WTC11 (cell line): ENCODE measurements around the gene ZNF506.

Experiments
- CREB1 ChIP-seq: sonication (generic); formaldehyde crosslinking; IDR thresholded peaks from 2 replicates; pipeline ENCODE4 v1.8.0; 2023; ENCODE audit warnings: mild to moderate bottlenecking, missing genetic modification reagents
- CREM ChIP-seq: sonication (generic); formaldehyde crosslinking; IDR thresholded peaks from 2 replicates; pipeline ENCODE4 v1.8.1; 2022; ENCODE audit warnings: mild to moderate bottlenecking, missing genetic modification reagents, moderate library complexity
- FOXP1 ChIP-seq: sonication (generic); formaldehyde crosslinking; IDR thresholded peaks from 2 replicates; pipeline ENCODE4 v1.8.0; 2022; ENCODE audit warnings: missing genetic modification reagents, mild to moderate bottlenecking, moderate library complexity, borderline replicate concordance
- JUN ChIP-seq: sonication (generic); formaldehyde crosslinking; IDR thresholded peaks from 2 replicates; pipeline ENCODE4 v1.8.0; 2023; ENCODE audit warnings: mild to moderate bottlenecking, missing genetic modification reagents
- NFATC4 ChIP-seq: fragments of 250-450 bp; sonication (Bioruptor Pico); IDR thresholded peaks from 2 replicates; pipeline ENCODE4 v1.9.0; 2021; ENCODE audit warnings: mild to moderate bottlenecking
- NFYB ChIP-seq: sonication (generic); formaldehyde crosslinking; conservative IDR thresholded peaks from 2 replicates; pipeline ENCODE4 v1.8.0; 2022; ENCODE audit warnings: low read depth, missing genetic modification reagents
- NR2C2 ChIP-seq: sonication (generic); formaldehyde crosslinking; IDR thresholded peaks from 2 replicates; pipeline ENCODE4 v1.8.0; 2022; ENCODE audit warnings: mild to moderate bottlenecking, missing genetic modification reagents
- SMAD4 ChIP-seq: sonication (generic); formaldehyde crosslinking; IDR thresholded peaks from 2 replicates; pipeline ENCODE4 v1.8.0; 2022; ENCODE audit warnings: mild to moderate bottlenecking, missing genetic modification reagents
- SOX15 ChIP-seq: fragments of 250-450 bp; sonication (Bioruptor Pico); IDR thresholded peaks from 2 replicates; pipeline ENCODE4 v1.9.0; 2021; ENCODE audit warnings: mild to moderate bottlenecking
- ZBTB21 ChIP-seq: sonication (generic); formaldehyde crosslinking; IDR thresholded peaks from 2 replicates; pipeline ENCODE4 v1.8.1; 2023; ENCODE audit warnings: mild to moderate bottlenecking, missing genetic modification reagents, borderline replicate concordance
- TF ChIP-seq, protein P1 (sequence below): fragments of 200-600 bp; IDR thresholded peaks from 2 replicates; pipeline ENCODE4 v1.8.0; 2022; ENCODE audit warnings: antibody characterized with exemption
- TF ChIP-seq, protein P2 (sequence below): sonication (generic); formaldehyde crosslinking; IDR thresholded peaks from 2 replicates; pipeline ENCODE4 v1.8.1; 2023; ENCODE audit warnings: mild to moderate bottlenecking, missing genetic modification reagents, moderate library complexity
- TF ChIP-seq, protein P3 (sequence below): sonication (generic); formaldehyde crosslinking; conservative IDR thresholded peaks from 2 replicates; pipeline ENCODE4 v1.8.1; 2022; ENCODE audit warnings: mild to moderate bottlenecking, missing genetic modification reagents
- TF ChIP-seq, protein P4 (sequence below): sonication (generic); formaldehyde crosslinking; IDR thresholded peaks from 2 replicates; pipeline ENCODE4 v1.8.1; 2022; ENCODE audit warnings: low read depth, missing genetic modification reagents, borderline replicate concordance

DNA sequence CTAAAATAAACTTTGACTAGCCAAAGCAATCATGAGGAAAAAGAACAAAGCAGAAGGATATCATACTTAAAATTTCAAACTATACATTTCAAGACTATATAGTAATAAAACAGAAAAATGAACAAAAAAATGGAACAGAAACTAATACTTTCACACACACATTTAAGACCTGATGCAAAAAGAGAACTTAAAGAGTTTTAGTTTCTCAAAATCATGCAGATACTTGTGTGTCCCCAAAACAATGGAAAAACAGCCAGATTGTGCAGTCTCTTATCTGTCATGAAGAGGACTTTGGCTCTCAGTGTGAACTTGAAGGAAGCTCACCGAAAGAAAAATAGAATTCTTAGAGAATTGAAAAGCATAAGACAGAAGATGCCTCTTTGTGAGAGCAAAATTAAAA, 16.1 kb downstream of the ZNF506 start:
- TF ChIP-seq, protein P1, sequence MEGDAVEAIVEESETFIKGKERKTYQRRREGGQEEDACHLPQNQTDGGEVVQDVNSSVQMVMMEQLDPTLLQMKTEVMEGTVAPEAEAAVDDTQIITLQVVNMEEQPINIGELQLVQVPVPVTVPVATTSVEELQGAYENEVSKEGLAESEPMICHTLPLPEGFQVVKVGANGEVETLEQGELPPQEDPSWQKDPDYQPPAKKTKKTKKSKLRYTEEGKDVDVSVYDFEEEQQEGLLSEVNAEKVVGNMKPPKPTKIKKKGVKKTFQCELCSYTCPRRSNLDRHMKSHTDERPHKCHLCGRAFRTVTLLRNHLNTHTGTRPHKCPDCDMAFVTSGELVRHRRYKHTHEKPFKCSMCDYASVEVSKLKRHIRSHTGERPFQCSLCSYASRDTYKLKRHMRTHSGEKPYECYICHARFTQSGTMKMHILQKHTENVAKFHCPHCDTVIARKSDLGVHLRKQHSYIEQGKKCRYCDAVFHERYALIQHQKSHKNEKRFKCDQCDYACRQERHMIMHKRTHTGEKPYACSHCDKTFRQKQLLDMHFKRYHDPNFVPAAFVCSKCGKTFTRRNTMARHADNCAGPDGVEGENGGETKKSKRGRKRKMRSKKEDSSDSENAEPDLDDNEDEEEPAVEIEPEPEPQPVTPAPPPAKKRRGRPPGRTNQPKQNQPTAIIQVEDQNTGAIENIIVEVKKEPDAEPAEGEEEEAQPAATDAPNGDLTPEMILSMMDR, result no peak
- TF ChIP-seq, protein P2, sequence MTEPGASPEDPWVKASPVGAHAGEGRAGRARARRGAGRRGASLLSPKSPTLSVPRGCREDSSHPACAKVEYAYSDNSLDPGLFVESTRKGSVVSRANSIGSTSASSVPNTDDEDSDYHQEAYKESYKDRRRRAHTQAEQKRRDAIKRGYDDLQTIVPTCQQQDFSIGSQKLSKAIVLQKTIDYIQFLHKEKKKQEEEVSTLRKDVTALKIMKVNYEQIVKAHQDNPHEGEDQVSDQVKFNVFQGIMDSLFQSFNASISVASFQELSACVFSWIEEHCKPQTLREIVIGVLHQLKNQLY (CRISPR knock-in tag), result no peak
- no peak for TF ChIP-seq ZBTB21 (CRISPR knock-in tag)
- no peak for TF ChIP-seq CREB1 (CRISPR knock-in tag)
- no peak for TF ChIP-seq NFYB (CRISPR knock-in tag)
- TF ChIP-seq FOXP1, result no peak
- no peak for TF ChIP-seq CREM
- TF ChIP-seq NFATC4 (CRISPR knock-in tag), result no peak
- TF ChIP-seq SMAD4, result no peak
- TF ChIP-seq SOX15, result no peak
- TF ChIP-seq JUN (CRISPR knock-in tag), result no peak
- TF ChIP-seq, protein P3, sequence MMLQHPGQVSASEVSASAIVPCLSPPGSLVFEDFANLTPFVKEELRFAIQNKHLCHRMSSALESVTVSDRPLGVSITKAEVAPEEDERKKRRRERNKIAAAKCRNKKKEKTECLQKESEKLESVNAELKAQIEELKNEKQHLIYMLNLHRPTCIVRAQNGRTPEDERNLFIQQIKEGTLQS, result no peak
- TF ChIP-seq, protein P4, sequence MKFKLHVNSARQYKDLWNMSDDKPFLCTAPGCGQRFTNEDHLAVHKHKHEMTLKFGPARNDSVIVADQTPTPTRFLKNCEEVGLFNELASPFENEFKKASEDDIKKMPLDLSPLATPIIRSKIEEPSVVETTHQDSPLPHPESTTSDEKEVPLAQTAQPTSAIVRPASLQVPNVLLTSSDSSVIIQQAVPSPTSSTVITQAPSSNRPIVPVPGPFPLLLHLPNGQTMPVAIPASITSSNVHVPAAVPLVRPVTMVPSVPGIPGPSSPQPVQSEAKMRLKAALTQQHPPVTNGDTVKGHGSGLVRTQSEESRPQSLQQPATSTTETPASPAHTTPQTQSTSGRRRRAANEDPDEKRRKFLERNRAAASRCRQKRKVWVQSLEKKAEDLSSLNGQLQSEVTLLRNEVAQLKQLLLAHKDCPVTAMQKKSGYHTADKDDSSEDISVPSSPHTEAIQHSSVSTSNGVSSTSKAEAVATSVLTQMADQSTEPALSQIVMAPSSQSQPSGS (CRISPR knock-in tag), result no peak
- TF ChIP-seq NR2C2 (CRISPR knock-in tag), result no peak
